ENCODE results near the gene HLA-DPA1.
A peak's percentile ranks its signal among the peaks of the same experiment; 100 is the strongest.

The HLA-DPA1 gene

GRCh38 chr6:33014841-33015634, 58.4 kb downstream of the HLA-DPA1 start:
- peak; percentile 56 for DNase-seq

Data from CD4-positive, alpha-beta T cell treated with Interleukin-15 for 1 hour (primary cell).